AG08395 (cell line): ENCODE results near the gene MMS19.
A peak's percentile ranks its signal among the peaks of the same experiment; 100 is the strongest.
"Not testable (repeated sequence)": the region's sequence is repeated elsewhere in the genome, so short reads cannot be mapped to it uniquely, and the experiment has no call there.

Experiments used
- DNase-seq: peaks from one replicate; pipeline ENCODE4 v3.0.0; 2012; ENCODE audit warnings: mixed read lengths, low spot score

MMS19 gene

GRCh38 chr10:97528876-97529275, 30.7 kb upstream of the MMS19 start:
- DNase-seq, result not testable (repeated sequence)

GRCh38 chr10:97525683-97526110, 27.5 kb upstream of the MMS19 start:
- DNase-seq, result no peak

GRCh38 chr10:97525086-97525485, 26.9 kb upstream of the MMS19 start:
- no peak for DNase-seq

GRCh38 chr10:97522937-97523336, 24.7 kb upstream of the MMS19 start:
- no peak for DNase-seq

GRCh38 chr10:97522071-97522470, 23.8 kb upstream of the MMS19 start:
- no peak for DNase-seq

GRCh38 chr10:97520978-97521761, 22.9 kb upstream of the MMS19 start:
- no peak for DNase-seq

GRCh38 chr10:97520520-97520919, 22.3 kb upstream of the MMS19 start:
- no peak for DNase-seq

- DNase-seq, result peak; percentile 25
These were observed 21.1 kb upstream of the MMS19 start for GRCh38 chr10:97519342-97519741.

GRCh38 chr10:97518301-97519043, 20.2 kb upstream of the MMS19 start:
- DNase-seq, result peak; percentile 41

GRCh38 chr10:97517778-97518300, 19.6 kb upstream of the MMS19 start:
- no peak for DNase-seq

GRCh38 chr10:97517096-97517750, 19.0 kb upstream of the MMS19 start:
- no peak for DNase-seq

- DNase-seq, result no peak
These were observed 17.2 kb upstream of the MMS19 start for GRCh38 chr10:97515271-97515978.

- DNase-seq, result no peak
These were observed 16.1 kb upstream of the MMS19 start for GRCh38 chr10:97514344-97514743.

- DNase-seq, result no peak
These were observed 14.8 kb upstream of the MMS19 start for GRCh38 chr10:97512993-97513392.

- DNase-seq, result no peak
These were observed 13.7 kb upstream of the MMS19 start for GRCh38 chr10:97511711-97512440.

GRCh38 chr10:97510686-97511085, 12.5 kb upstream of the MMS19 start:
- DNase-seq, result no peak

GRCh38 chr10:97509120-97509680, 11.0 kb upstream of the MMS19 start:
- no peak for DNase-seq

GRCh38 chr10:97508342-97508741, 10.1 kb upstream of the MMS19 start:
- peak; percentile 68 for DNase-seq

- no peak for DNase-seq
These were observed 8.2 kb upstream of the MMS19 start for GRCh38 chr10:97506199-97506991.

GRCh38 chr10:97505152-97505551, 6.9 kb upstream of the MMS19 start:
- no peak for DNase-seq
